Panc1 (cell line): ENCODE measurements around the gene PAFAH1B2. TPM values are rescaled to one million over a fixed set of nuclear protein-coding genes. Genes with fewer than 3 reads are reported as not detected.
"Not testable (repeated sequence)": the region's sequence is repeated elsewhere in the genome, so short reads cannot be mapped to it uniquely, and the experiment has no call there.

Source experiments
- ATAC-seq: fragments of 200-7000 bp; cut with Tn5 transposase; 2 replicates; pipeline ENCODE4 v1.9.1; 2020; ENCODE audit warnings: mild to moderate bottlenecking, moderate library complexity
- BruUV-seq: library from RNA; stranded (reverse); fragments of 400-500 nt; replicated peaks from 2 replicates; lab custom pipeline; 2021; lab: Mats Ljungman, UMichigan
- CTCF ChIA-PET: fragments of 300-600 bp; sonication (Branson Sonifier 250); formaldehyde crosslinking; loops from one replicate; lab custom pipeline; 2022; ENCODE audit warnings: antibody characterized with exemption; lab: Charles Lee
- POLR2A ChIA-PET: fragments of 300-600 bp; sonication (Branson Sonifier 250); formaldehyde crosslinking; loops from one replicate; lab custom pipeline; 2022; ENCODE audit warnings: antibody characterized with exemption; lab: Charles Lee
- DNase-seq: peaks from one replicate; pipeline ENCODE4 v3.0.0-alpha.2; 2010; ENCODE audit warnings: low read depth, low spot score
- H3K27ac ChIP-seq: 2 replicates; pipeline ENCODE4 v1.5.1; 2011; ENCODE audit warnings: mild to moderate bottlenecking, low read length, inconsistent platforms
- H3K27me3 ChIP-seq: fragments of 200-500 bp; sonication (Bioruptor generic); 2 replicates; pipeline ENCODE4 v1.6.0; 2014; ENCODE audit warnings: low read length, inconsistent platforms; ENCODE audit not compliant: control insufficient read depth, insufficient read depth
- H3K36me3 ChIP-seq: fragments of 200-500 bp; sonication (Bioruptor generic); 2 replicates; pipeline ENCODE4 v1.5.1; 2014; ENCODE audit warnings: inconsistent platforms, mild to moderate bottlenecking, low read length, moderate library complexity; ENCODE audit not compliant: control insufficient read depth, insufficient read depth
- H3K4me1 ChIP-seq: 2 replicates; pipeline ENCODE4 v1.5.1; 2011; ENCODE audit warnings: inconsistent platforms, mild to moderate bottlenecking, low read length, moderate library complexity; ENCODE audit not compliant: control insufficient read depth, insufficient read depth
- H3K4me3 ChIP-seq, 2 experiments: 2 replicates each; pipeline ENCODE4 v1.5.1; 2011 to 2012; ENCODE audit warnings: low read depth in 2 of 2, low read length in 2 of 2, mild to moderate bottlenecking in 2 of 2, inconsistent platforms in 1 of 2, moderate library complexity in 1 of 2
- H3K9me3 ChIP-seq: fragments of 200-500 bp; sonication (Bioruptor generic); 2 replicates; pipeline ENCODE4 v1.5.1; 2014; ENCODE audit warnings: low read depth, mild to moderate bottlenecking, inconsistent platforms, low read length, moderate library complexity; ENCODE audit not compliant: control insufficient read depth, insufficient read depth
- CTCF ChIP-seq: fragments of 450-650 bp; IDR thresholded peaks from 2 replicates; pipeline ENCODE4 v1.5.1; 2017; ENCODE audit warnings: mild to moderate bottlenecking
- POLR2AphosphoS5 ChIP-seq: IDR thresholded peaks from 2 replicates; pipeline ENCODE4 v1.6.1; 2012; ENCODE audit warnings: mild to moderate bottlenecking, low read depth, low read length, moderate library complexity
- REST ChIP-seq, 2 experiments: IDR thresholded peaks; 2 replicates each; pipeline ENCODE4 v1.6.1; 2011 to 2012; ENCODE audit warnings: low read depth in 2 of 2, control low read depth in 1 of 2, low read length in 1 of 2, mild to moderate bottlenecking in 1 of 2, moderate library complexity in 1 of 2; ENCODE audit not compliant: insufficient read depth in 1 of 2
- SIN3A ChIP-seq: IDR thresholded peaks from 2 replicates; pipeline ENCODE4 v1.6.1; 2012; ENCODE audit warnings: low read depth, mild to moderate bottlenecking, low read length, moderate library complexity, borderline replicate concordance; ENCODE audit not compliant: insufficient read depth
- TCF7L2 ChIP-seq: IDR thresholded peaks from 2 replicates; pipeline ENCODE4 v1.6.1; 2011; ENCODE audit warnings: mild to moderate bottlenecking, low read depth, low read length, inconsistent platforms
- in situ Hi-C: cut with HindIII; loops from 2 replicates; pipeline ENCODE4 v1.10.0; 2016; ENCODE audit warnings: low sequenced_read_pairs, low pct_unique_long_range_greater_than_20kb
- intact Hi-C: fragments of 100-400 bp; cut with micrococcal nuclease; formaldehyde crosslinking; loops from one replicate; pipeline ENCODE4 v1.10.0; 2022; ENCODE audit not compliant: unreplicated experiment
- total RNA-seq: library from RNA; stranded (reverse); gene quantifications from one replicate; pipeline ENCODE4 v1.2.1, GENCODE V29; 2021; ENCODE audit not compliant: unreplicated experiment

PAFAH1B2 gene
- total RNA-seq, 1 experiment from 2014 or later: 179 TPM

DNA sequence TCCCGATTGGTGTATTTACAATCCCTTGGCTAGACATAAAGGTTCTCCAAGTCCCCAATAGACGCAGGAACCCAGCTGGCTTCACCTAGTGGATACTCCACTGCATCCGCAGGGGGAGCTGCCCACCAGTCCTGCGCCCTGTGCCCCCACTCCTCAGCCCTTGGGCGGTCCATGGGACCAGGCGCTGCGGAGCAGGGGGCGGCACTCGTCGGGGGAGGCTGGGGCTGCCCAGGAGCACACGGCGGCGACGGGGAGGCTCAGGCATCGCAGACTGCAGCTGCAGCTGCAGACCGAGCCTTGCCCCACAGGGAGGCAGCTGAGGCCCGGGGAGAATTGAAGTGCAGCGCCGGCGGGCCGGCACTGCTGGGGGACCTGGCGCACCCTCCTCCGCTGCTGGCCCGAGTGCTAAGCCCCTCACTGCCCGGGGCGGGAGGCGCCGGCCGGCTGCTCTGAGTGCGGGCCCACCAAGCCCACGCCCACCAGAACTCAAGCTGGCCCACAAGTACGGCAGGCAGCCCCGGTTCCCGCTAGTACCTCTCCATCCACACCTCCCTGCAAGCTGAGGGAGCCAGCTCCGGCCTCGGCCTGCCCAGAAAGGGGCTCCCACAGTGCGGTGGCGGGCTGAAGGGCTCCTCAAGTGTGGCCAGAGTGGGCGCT is 33.7 kb upstream of the PAFAH1B2 start:
- H3K36me3 ChIP-seq: no peaks in the 10 kb centered on the region
- H3K4me1 ChIP-seq: no peaks in the 10 kb centered on the region
- CTCF ChIA-PET: interaction anchor here (0.6 to 0.7 kb wide), 2 partner anchors 64 to 573 kb away, joined by 3 to 4 read pairs; no protein-coding TSS in a partner anchor
- POLR2A ChIA-PET: no interaction called here
- BruUV-seq: no TSS peak
- in situ Hi-C loops: no loop called here
- no peaks in the 10 kb centered on the region for H3K9me3 ChIP-seq
- TF ChIP-seq CTCF (no peak), POLR2AphosphoS5 (no peak), SIN3A (no peak), REST (IDR thresholded peaks at IDR 0.05; ENCODE audit: insufficient read depth in 1 of 2, low read depth in 2 of 2, low read length in 1 of 2) (no peak), TCF7L2 (no peak)
- no peak for ATAC-seq
- H3K27me3 ChIP-seq: no peaks in the 10 kb centered on the region
- no peak for DNase-seq
- H3K4me3 ChIP-seq: no peak overlapping the region
- intact Hi-C loops: no loop called here
- no peak overlapping the region for H3K27ac ChIP-seq

- H3K4me3 ChIP-seq, H3K9me3 ChIP-seq, DNase-seq, CTCF ChIA-PET, H3K4me1 ChIP-seq, BruUV-seq, intact Hi-C loops, H3K36me3 ChIP-seq, ATAC-seq, H3K27me3 ChIP-seq, in situ Hi-C loops, POLR2A ChIA-PET, H3K27ac ChIP-seq: not testable (repeated sequence)
Measured at GRCh38 chr11:117112497-117112896, 31.6 kb upstream of the PAFAH1B2 start.

GRCh38 chr11:117112939-117113338 is 31.1 kb upstream of the PAFAH1B2 start:
- H3K27ac ChIP-seq, CTCF ChIA-PET, in situ Hi-C loops, BruUV-seq, intact Hi-C loops, H3K36me3 ChIP-seq, H3K4me1 ChIP-seq, H3K9me3 ChIP-seq, H3K27me3 ChIP-seq, POLR2A ChIA-PET, DNase-seq, ATAC-seq, H3K4me3 ChIP-seq: not testable (repeated sequence)
